ENCODE data around the gene PMM1.

DNA sequence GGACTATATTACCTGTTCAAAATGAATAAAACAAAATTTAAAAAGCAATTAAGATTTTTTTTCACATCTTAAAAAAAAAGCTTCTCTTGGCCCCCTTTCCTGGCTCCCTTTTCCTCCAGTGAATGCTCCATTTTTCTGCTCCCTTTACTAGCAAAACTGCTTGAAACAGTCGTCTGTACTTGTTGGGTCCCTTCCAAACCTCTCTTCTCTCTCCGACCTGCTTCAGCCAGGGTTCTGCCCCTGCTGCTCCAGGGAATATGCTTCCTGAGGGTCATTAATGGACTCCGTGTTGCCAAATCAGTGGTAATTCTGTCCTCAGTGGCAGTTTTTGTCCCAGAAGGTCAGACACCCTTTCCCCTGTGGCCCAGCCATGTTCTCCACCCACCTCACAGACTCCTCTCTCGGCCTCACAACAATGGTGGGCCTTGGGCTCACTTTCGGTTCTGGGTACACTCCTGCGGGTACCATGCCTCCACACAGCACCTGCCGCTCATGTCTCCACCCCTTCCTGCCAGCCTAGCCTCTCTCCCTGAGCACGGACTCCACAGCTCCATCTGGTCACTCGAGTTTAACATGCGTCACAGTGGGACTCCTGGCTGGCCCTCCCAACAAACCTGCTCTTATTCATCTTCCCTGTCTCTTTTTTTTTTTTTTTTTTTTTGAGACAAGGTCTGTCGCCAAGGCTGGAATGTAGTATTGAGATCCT lies 37.6 kb downstream of the PMM1 start:
- TF ChIP-seq POLR2A (IDR thresholded peaks at IDR 0.05) = no peak
- TF ChIP-seq, protein P1, sequence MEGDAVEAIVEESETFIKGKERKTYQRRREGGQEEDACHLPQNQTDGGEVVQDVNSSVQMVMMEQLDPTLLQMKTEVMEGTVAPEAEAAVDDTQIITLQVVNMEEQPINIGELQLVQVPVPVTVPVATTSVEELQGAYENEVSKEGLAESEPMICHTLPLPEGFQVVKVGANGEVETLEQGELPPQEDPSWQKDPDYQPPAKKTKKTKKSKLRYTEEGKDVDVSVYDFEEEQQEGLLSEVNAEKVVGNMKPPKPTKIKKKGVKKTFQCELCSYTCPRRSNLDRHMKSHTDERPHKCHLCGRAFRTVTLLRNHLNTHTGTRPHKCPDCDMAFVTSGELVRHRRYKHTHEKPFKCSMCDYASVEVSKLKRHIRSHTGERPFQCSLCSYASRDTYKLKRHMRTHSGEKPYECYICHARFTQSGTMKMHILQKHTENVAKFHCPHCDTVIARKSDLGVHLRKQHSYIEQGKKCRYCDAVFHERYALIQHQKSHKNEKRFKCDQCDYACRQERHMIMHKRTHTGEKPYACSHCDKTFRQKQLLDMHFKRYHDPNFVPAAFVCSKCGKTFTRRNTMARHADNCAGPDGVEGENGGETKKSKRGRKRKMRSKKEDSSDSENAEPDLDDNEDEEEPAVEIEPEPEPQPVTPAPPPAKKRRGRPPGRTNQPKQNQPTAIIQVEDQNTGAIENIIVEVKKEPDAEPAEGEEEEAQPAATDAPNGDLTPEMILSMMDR (IDR thresholded peaks at IDR 0.05) = no peak

Measured in thyroid gland (tissue), 4 donors.